K562 (cell line): ENCODE data around the gene EGF. TPM values are rescaled to one million over a fixed set of nuclear protein-coding genes. Genes with fewer than 3 reads are reported as not detected.

Experiments
- ATAC-seq: fragments of 200-7000 bp; cut with Tn5 transposase; 3 replicates; pipeline ENCODE4 v1.9.1; 2020; ENCODE audit warnings: moderate library complexity
- BruUV-seq: library from RNA; stranded (reverse); fragments of 400-500 nt; replicated peaks from 2 replicates; lab custom pipeline; 2021; lab: Mats Ljungman, UMichigan
- CTCF ChIA-PET: fragments of 300-600 bp; formaldehyde crosslinking; extraction: SDS; loops from one replicate; lab custom pipeline; 2021; ENCODE audit warnings: low intra/inter-chr PET ratio; lab: Yijun Ruan, JAX
- POLR2A ChIA-PET: fragments of 300-600, 350-650 bp; sonication (Branson Sonifier 250); formaldehyde crosslinking; extraction: SDS; loops from one replicate; lab custom pipeline; 2021; ENCODE audit warnings: antibody characterized with exemption, inconsistent platforms; lab: Yijun Ruan, JAX
- DNase-seq, 4 experiments: peaks; one replicate each; pipeline versions ENCODE4 v3.0.0 to v3.0.0-alpha.2; 2011 to 2018; ENCODE audit warnings: low spot score in 3 of 4, mixed read lengths in 3 of 4; ENCODE audit errors: extremely low read depth in 1 of 4
- FAIRE-seq: peaks from 2 replicates; lab custom pipeline; 2011; peaks lifted over from hg19 to GRCh38; lab: Jason Lieb, UNC
- H2AFZ ChIP-seq: 2 replicates; pipeline ENCODE4 v1.6.0; 2011; ENCODE audit warnings: low read depth, low read length, control low read depth, inconsistent platforms
- H3K27ac ChIP-seq: fragments of 200-600 bp; 3 replicates; pipeline ENCODE4 v1.8.0; 2011; ENCODE audit warnings: low read depth, mild to moderate bottlenecking, control low read depth, inconsistent platforms, low read length, moderate library complexity, mixed read lengths; ENCODE audit errors: extremely low read depth
- H3K27me3 ChIP-seq, 2 experiments: fragments of 300-600 bp in 1 of 2; 2 replicates in 1 of 2; 3 replicates in 1 of 2; pipeline versions ENCODE4 v1.6.0 to v1.8.0; 2011; ENCODE audit warnings: inconsistent platforms in 2 of 2, low read length in 2 of 2, mild to moderate bottlenecking in 1 of 2, mixed read lengths in 1 of 2, moderate library complexity in 1 of 2; ENCODE audit not compliant: control insufficient read depth in 2 of 2, insufficient read depth in 2 of 2
- H3K36me3 ChIP-seq: fragments of 300-600 bp; 3 replicates; pipeline ENCODE4 v1.8.0; 2011; ENCODE audit warnings: mild to moderate bottlenecking, low read length, inconsistent platforms; ENCODE audit not compliant: control insufficient read depth, insufficient read depth
- H3K4me1 ChIP-seq, 2 experiments: fragments of 200-600 bp in 1 of 2; replicated peaks in 1 of 2; 2 replicates in 1 of 2; 3 replicates in 1 of 2; pipeline versions ENCODE4 v1.5.1 to v1.8.0; 2011; ENCODE audit warnings: inconsistent platforms in 2 of 2, low read length in 2 of 2, mild to moderate bottlenecking in 1 of 2, mixed read lengths in 1 of 2, moderate library complexity in 1 of 2; ENCODE audit not compliant: control insufficient read depth in 2 of 2, insufficient read depth in 2 of 2
- H3K4me2 ChIP-seq: 2 replicates; pipeline ENCODE4 v1.6.1; 2011; ENCODE audit warnings: low read length, control low read depth, inconsistent platforms, mixed read lengths; ENCODE audit not compliant: insufficient read depth
- H3K4me3 ChIP-seq: fragments of 200-600 bp; sonication (generic), shearing (Covaris generic); 2 replicates; pipeline ENCODE4 v1.5.1; 2016; ENCODE audit warnings: control low read depth, inconsistent platforms
- H3K79me2 ChIP-seq: fragments of 200-600 bp; 3 replicates; pipeline ENCODE4 v1.8.0; 2011; ENCODE audit warnings: low read length, inconsistent platforms; ENCODE audit not compliant: control insufficient read depth, insufficient read depth
- H3K9ac ChIP-seq, 2 experiments: 2 replicates each; pipeline versions ENCODE4 v1.6.0 to v1.6.1; 2011; ENCODE audit warnings: low read depth in 2 of 2, low read length in 2 of 2, control low read depth in 1 of 2, inconsistent platforms in 1 of 2, mild to moderate bottlenecking in 1 of 2, mixed read lengths in 1 of 2; ENCODE audit not compliant: insufficient read depth in 1 of 2
- H3K9me1 ChIP-seq: one replicate; pipeline ENCODE4 v1.6.0; 2011; ENCODE audit warnings: inconsistent platforms, mild to moderate bottlenecking, low read length, moderate library complexity; ENCODE audit not compliant: control insufficient read depth, insufficient read depth
- H3K9me3 ChIP-seq: replicated peaks from 2 replicates; pipeline ENCODE4 v1.5.1; 2011; ENCODE audit warnings: low read depth, low read length, inconsistent platforms; ENCODE audit not compliant: control insufficient read depth, insufficient read depth
- H4K20me1 ChIP-seq: replicated peaks from 2 replicates; pipeline ENCODE4 v1.6.1; 2011; ENCODE audit warnings: low read length, inconsistent platforms, mixed read lengths; ENCODE audit not compliant: control insufficient read depth, insufficient read depth
- CHD4 ChIP-seq: fragments of 200-600 bp; sonication (generic); IDR thresholded peaks from 3 replicates; pipeline ENCODE4 v1.6.1; 2012; ENCODE audit warnings: low read depth, mild to moderate bottlenecking, mixed read lengths, low read length, inconsistent platforms; ENCODE audit not compliant: insufficient read depth, insufficient replicate concordance, poor library complexity, severe bottlenecking
- HES1 ChIP-seq: fragments of 450-650 bp; IDR thresholded peaks from 2 replicates; pipeline ENCODE4 v1.6.1; 2016; ENCODE audit warnings: low read depth, mild to moderate bottlenecking, moderate library complexity
- MGA ChIP-seq: fragments of 450-650 bp; IDR thresholded peaks from 2 replicates; pipeline ENCODE4 v1.6.1; 2016; ENCODE audit warnings: mild to moderate bottlenecking, moderate library complexity
- OTX1 ChIP-seq: fragments of 450-650 bp; formaldehyde crosslinking; IDR thresholded peaks from 2 replicates; pipeline ENCODE4 v1.4.0; 2022; ENCODE audit warnings: mild to moderate bottlenecking
- ZNF449 ChIP-seq: fragments of 250-450 bp; sonication (Bioruptor Pico); IDR thresholded peaks from 2 replicates; pipeline ENCODE4 v1.8.0; 2022; ENCODE audit warnings: moderate library complexity, mild to moderate bottlenecking, inconsistent platforms
- WGBS: fragments of 100-300 bp; shearing (Covaris generic); methylation state at CpG from one replicate; pipeline ENCODE4 v1.1.6; 2016; ENCODE audit warnings: low coverage, mixed read lengths; ENCODE audit not compliant: insufficient coverage; ENCODE audit errors: missing lambda C conversion rate; 5-methylcytosine and 5-hydroxymethylcytosine counted together
- in situ Hi-C: fragments of 300-500 bp; cut with MboI; formaldehyde crosslinking; loops from 4 replicates; pipeline ENCODE4 v1.15.0; 2018; ENCODE audit warnings: inconsistent platforms, mixed read lengths
- intact Hi-C: fragments of 100-400 bp; cut with micrococcal nuclease; formaldehyde crosslinking; loops from 2 replicates; pipeline ENCODE4 v1.14.2; 2022
- polyA plus RNA-seq, 8 experiments: library from polyadenylated mRNA; depleted of rRNA in 4 of 8; stranded (reverse) in 5 of 8; unstranded in 3 of 8; fragments of >200 nt; fragmentation: Nextera tagmentation in 2 of 8; fragmentation: Illumina TruSeq in 1 of 8; extraction: Ambion mirVana in 2 of 8; extraction: Trizol in 1 of 8; gene quantifications; 2 replicates each; pipeline versions ENCODE4 v1.2.1 to v1.2.3, GENCODE V29; 2011 to 2014; ENCODE audit warnings: inconsistent platforms in 1 of 8, missing spikeins in 1 of 8
- total RNA-seq, 7 experiments: library from RNA; depleted of rRNA in 6 of 7; stranded (reverse); fragments of >200 nt in 6 of 7; fragmentation: Illumina TruSeq in 2 of 7; extraction: Trizol in 2 of 7; gene quantifications; 2 replicates each; pipeline versions ENCODE4 v1.2.1 to v1.2.3, GENCODE V29; 2011 to 2021; ENCODE audit warnings: low replicate concordance in 1 of 7

The EGF gene
- total and polyA plus RNA-seq, 9 of the 15 experiments (the other 6 are each of a cell fraction or from before 2014, with no cell fraction given), result 0.32 to 3.1 (median 1.3) TPM

- no peak for TF ChIP-seq ZNF449
These were observed 1.0 kb downstream of the EGF start (continued) for GRCh38 chr4:109913596-109914241.

- no peak overlapping the region for H3K27ac ChIP-seq
- H3K27me3 ChIP-seq, result no peaks in the 10 kb centered on the region; a peak in 1 of 5 replicates
- WGBS, result 24% methylated on average over 3 of the region's 3 CpGs
- no peak overlapping the region for H3K9ac ChIP-seq
- no TSS peak for BruUV-seq
- in situ Hi-C loops, result no loop called here
- no peaks in the 10 kb centered on the region for H3K36me3 ChIP-seq
- no peak for ATAC-seq
- no peaks in the 10 kb centered on the region for H3K79me2 ChIP-seq
- no peak for DNase-seq
- FAIRE-seq, result no peak
- H3K9me3 ChIP-seq, result no peaks in the 10 kb centered on the region
- H3K4me3 ChIP-seq, result no peak overlapping the region
- peak overlapping the region; percentile 10; the same call in 1 of the 2 replicates for H3K4me2 ChIP-seq
- no peaks in the 10 kb centered on the region for H3K9me1 ChIP-seq
- ChIA-PET CTCF (interaction anchor here (0.6 kb wide), 1 partner anchor 1078 kb away, joined by 3 read pairs; no protein-coding TSS in a partner anchor), POLR2A (interaction anchor here (1.1 kb wide), 1 partner anchor 14 kb away, joined by 3 read pairs; no protein-coding TSS in a partner anchor)
- peak overlapping the region; percentile 8; the same call in 1 of the 2 replicates for H2AFZ ChIP-seq
- peaks cover 0 to 16% of the 10 kb centered on the region in 2 experiments; a peak in 3 of 5 replicates for H3K4me1 ChIP-seq
- H4K20me1 ChIP-seq, result no peaks in the 10 kb centered on the region
- intact Hi-C loops, result no loop called here
- TF ChIP-seq CHD4 (no peak), HES1 (no peak), OTX1 (CRISPR knock-in tag) (no peak), MGA (no peak)
These were observed 1.6 kb downstream of the EGF start for GRCh38 chr4:109914322-109914721.
